MM.1S (cell line): Measurements from ENCODE around the gene PLOD1.
"Not testable (repeated sequence)": the region's sequence is repeated elsewhere in the genome, so short reads cannot be mapped to it uniquely, and the experiment has no call there.

Experiments
- DNase-seq: peaks from one replicate; pipeline ENCODE4 v3.0.0-alpha.2; 2015
- H2AFZ ChIP-seq: fragments of 300-600 bp; sonication (generic); 2 replicates; pipeline ENCODE4 v1.6.0; 2016; ENCODE audit warnings: antibody characterized with exemption, low read length
- H3F3A ChIP-seq: fragments of 300-600 bp; sonication (generic); 2 replicates; pipeline ENCODE4 v1.6.1; 2016; ENCODE audit warnings: mild to moderate bottlenecking, antibody characterized with exemption, low read length, moderate library complexity, mixed read lengths; ENCODE audit not compliant: insufficient read depth
- H3K27ac ChIP-seq: fragments of 300-600 bp; sonication (generic); 2 replicates; pipeline ENCODE4 v1.5.1; 2016; ENCODE audit warnings: mild to moderate bottlenecking, low read length
- H3K27me3 ChIP-seq: fragments of 300-600 bp; sonication (generic); replicated peaks from 2 replicates; pipeline ENCODE4 v1.6.0; 2016; ENCODE audit warnings: low read length; ENCODE audit not compliant: insufficient read depth
- H3K36me3 ChIP-seq: fragments of 300-600 bp; sonication (generic); replicated peaks from 2 replicates; pipeline ENCODE4 v1.6.1; 2016; ENCODE audit warnings: mild to moderate bottlenecking, low read length, mixed read lengths; ENCODE audit not compliant: insufficient read depth
- H3K4me1 ChIP-seq: fragments of 300-600 bp; sonication (generic); 2 replicates; pipeline ENCODE4 v1.6.1; 2016; ENCODE audit warnings: low read length, mixed read lengths
- H3K4me2 ChIP-seq: fragments of 300-600 bp; sonication (generic); 2 replicates; pipeline ENCODE4 v1.6.0; 2016; ENCODE audit warnings: low read depth, low read length
- H3K4me3 ChIP-seq: fragments of 300-600 bp; sonication (generic); 2 replicates; pipeline ENCODE4 v1.5.1; 2016; ENCODE audit warnings: low read length, mixed read lengths
- H3K79me2 ChIP-seq: fragments of 300-600 bp; sonication (generic); 2 replicates; pipeline ENCODE4 v1.6.1; 2016; ENCODE audit warnings: mixed run types, low read length, mixed read lengths
- H3K9ac ChIP-seq: fragments of 300-600 bp; sonication (generic); 2 replicates; pipeline ENCODE4 v1.6.1; 2016; ENCODE audit warnings: low read length, mixed read lengths
- H3K9me2 ChIP-seq: fragments of 300-600 bp; sonication (generic); replicated peaks from 2 replicates; pipeline ENCODE4 v1.6.1; 2016; ENCODE audit warnings: mild to moderate bottlenecking, low read length, mixed read lengths; ENCODE audit not compliant: insufficient read depth
- H3K9me3 ChIP-seq: fragments of 300-600 bp; sonication (generic); replicated peaks from 2 replicates; pipeline ENCODE4 v1.6.1; 2016; ENCODE audit warnings: mild to moderate bottlenecking, low read length, mixed read lengths; ENCODE audit not compliant: insufficient read depth
- H4K20me1 ChIP-seq: fragments of 300-600 bp; sonication (generic); 2 replicates; pipeline ENCODE4 v1.6.1; 2016; ENCODE audit warnings: mild to moderate bottlenecking, low read length, moderate library complexity, mixed read lengths; ENCODE audit not compliant: insufficient read depth
- CTCF ChIP-seq: fragments of 300-600 bp; sonication (generic); IDR thresholded peaks from 2 replicates; pipeline ENCODE4 v1.5.1; 2016; ENCODE audit warnings: antibody characterized with exemption, low read length, mixed read lengths
- EZH2 ChIP-seq: fragments of 300-600 bp; sonication (generic); optimal IDR thresholded peaks from 2 replicates; pipeline ENCODE3; 2017; ENCODE audit warnings: low read depth, mild to moderate bottlenecking, antibody characterized with exemption, low read length, mixed read lengths
- EZH2phosphoT487 ChIP-seq: fragments of 300-600 bp; sonication (generic); IDR thresholded peaks from 2 replicates; pipeline ENCODE4 v1.6.1; 2018; ENCODE audit warnings: antibody characterized with exemption, low read length

PLOD1 gene

GRCh38 chr1:11930571-11931445 lies 3.7 kb upstream of the PLOD1 start:
- TF ChIP-seq EZH2phosphoT487 (no peak), EZH2 (no peak), CTCF (no peak)
- Histone ChIP-seq H3K36me3 (no peaks in the 10 kb centered on the region), H3K9me2 (no peaks in the 10 kb centered on the region), H3K4me1 (peaks cover 10% of the 10 kb centered on the region), H3K27me3 (no peaks in the 10 kb centered on the region), H3K27ac (no peak overlapping the region), H3K79me2 (peaks cover 7% of the 10 kb centered on the region), H4K20me1 (no peaks in the 10 kb centered on the region), H3F3A (no peaks in the 10 kb centered on the region), H3K9me3 (no peaks in the 10 kb centered on the region), H2AFZ (no peak overlapping the region), H3K4me2 (no peak overlapping the region), H3K4me3 (no peak overlapping the region), H3K9ac (no peak overlapping the region)
- no peak for DNase-seq

- H3K4me2 ChIP-seq: no peak overlapping the region
- H3K9ac ChIP-seq: no peak overlapping the region
- TF ChIP-seq CTCF (no peak), EZH2phosphoT487 (no peak), EZH2 (no peak)
- no peaks in the 10 kb centered on the region for H3K9me3 ChIP-seq
- no peaks in the 10 kb centered on the region for H3K36me3 ChIP-seq
- peaks cover 7% of the 10 kb centered on the region for H3K79me2 ChIP-seq
- no peak overlapping the region for H3K4me3 ChIP-seq
- no peaks in the 10 kb centered on the region for H4K20me1 ChIP-seq
- H2AFZ ChIP-seq: no peak overlapping the region
- no peaks in the 10 kb centered on the region for H3K9me2 ChIP-seq
- no peaks in the 10 kb centered on the region for H3K27me3 ChIP-seq
- peaks cover 10% of the 10 kb centered on the region for H3K4me1 ChIP-seq
- no peak for DNase-seq
- H3K27ac ChIP-seq: no peak overlapping the region
- H3F3A ChIP-seq: no peaks in the 10 kb centered on the region
These were observed 2.7 kb upstream of the PLOD1 start for GRCh38 chr1:11931845-11932244.

GRCh38 chr1:11935057-11935412 lies 518 bp downstream of the PLOD1 start:
- H3K27ac ChIP-seq: no peak overlapping the region
- TF ChIP-seq CTCF (no peak), EZH2 (no peak), EZH2phosphoT487 (no peak)
- no peaks in the 10 kb centered on the region for H3K9me3 ChIP-seq
- no peaks in the 10 kb centered on the region for H3K36me3 ChIP-seq
- H3K79me2 ChIP-seq: peaks cover 7% of the 10 kb centered on the region
- H2AFZ ChIP-seq: peak overlapping the region; percentile 95
- H3K9me2 ChIP-seq: no peaks in the 10 kb centered on the region
- H3K4me2 ChIP-seq: peak overlapping the region; percentile 97
- no peaks in the 10 kb centered on the region for H3K27me3 ChIP-seq
- H3K9ac ChIP-seq: peak overlapping the region; percentile 67; the same call in 1 of the 2 replicates
- peaks cover 6% of the 10 kb centered on the region for H3K4me1 ChIP-seq
- H3K4me3 ChIP-seq: peak overlapping the region; percentile 78
- H4K20me1 ChIP-seq: no peaks in the 10 kb centered on the region
- no peaks in the 10 kb centered on the region for H3F3A ChIP-seq
- no peak for DNase-seq

- H3K4me2 ChIP-seq, H3K9ac ChIP-seq: not testable (repeated sequence)
These were observed 1.2 kb downstream of the PLOD1 start for GRCh38 chr1:11935733-11936132.

More at GRCh38 chr1:11935733-11936132, 1.2 kb downstream of the PLOD1 start:
- H3K27ac ChIP-seq, DNase-seq, H4K20me1 ChIP-seq, H3K36me3 ChIP-seq, H3K9me2 ChIP-seq, H3K9me3 ChIP-seq, H3K4me3 ChIP-seq, H3K27me3 ChIP-seq, H2AFZ ChIP-seq, H3F3A ChIP-seq, H3K4me1 ChIP-seq, H3K79me2 ChIP-seq: not testable (repeated sequence)
